Transverse colon (tissue), 4 donors: ENCODE data around the gene LOXL1.

ENCODE experiments used
- POLR2AphosphoS5 ChIP-seq, 3 donors: sonication (generic); formaldehyde crosslinking; IDR thresholded peaks; one replicate each; pipeline ENCODE4 v1.6.1; 2016; ENCODE audit warnings: antibody characterized with exemption in 3 of 3
- TF ChIP-seq, protein P1 (sequence below), 5 experiments: fragments of 200-600 bp in 3 of 5; fragments of 450-650 bp in 2 of 5; sonication (generic) in 3 of 5; IDR thresholded peaks; 1 replicate in 2 of 5; 2 replicates in 3 of 5; pipeline ENCODE4 v1.5.1; 2016 to 2017; ENCODE audit warnings: antibody characterized with exemption in 5 of 5, inconsistent platforms in 3 of 5, mild to moderate bottlenecking in 2 of 5, moderate library complexity in 1 of 5

DNA sequence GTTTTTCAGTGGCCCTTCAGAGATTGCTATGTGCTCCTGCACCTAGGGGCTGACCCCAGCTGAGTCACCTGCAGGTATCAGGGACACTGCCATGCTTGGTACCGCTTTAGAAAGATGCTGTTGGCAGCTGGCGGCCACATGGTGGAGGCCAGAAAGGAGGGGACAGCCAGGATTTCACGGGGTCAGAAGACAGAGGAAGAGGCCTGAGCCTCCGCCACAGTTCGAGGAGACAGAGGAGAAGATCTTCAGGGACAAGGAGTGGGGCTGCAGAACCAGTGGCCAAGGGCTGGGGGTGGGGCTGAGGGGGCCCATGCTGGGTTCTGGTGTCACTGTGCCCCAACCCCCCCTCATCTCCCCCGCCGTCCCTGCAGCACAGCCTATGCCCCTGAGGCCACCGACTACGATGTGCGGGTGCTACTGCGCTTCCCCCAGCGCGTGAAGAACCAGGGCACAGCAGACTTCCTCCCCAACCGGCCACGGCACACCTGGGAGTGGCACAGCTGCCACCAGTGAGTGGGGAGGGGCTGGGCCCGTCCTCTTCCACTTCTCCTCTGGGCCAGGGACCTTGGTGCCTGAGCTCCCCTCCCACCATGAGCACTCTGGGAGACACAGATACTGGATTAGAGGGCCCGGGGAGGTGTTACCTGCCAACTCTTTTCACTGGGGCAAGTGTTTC, 19.9 kb downstream of the LOXL1 start:
- TF ChIP-seq POLR2AphosphoS5 (IDR thresholded peaks at IDR 0.05): no peak
- TF ChIP-seq, protein P1, sequence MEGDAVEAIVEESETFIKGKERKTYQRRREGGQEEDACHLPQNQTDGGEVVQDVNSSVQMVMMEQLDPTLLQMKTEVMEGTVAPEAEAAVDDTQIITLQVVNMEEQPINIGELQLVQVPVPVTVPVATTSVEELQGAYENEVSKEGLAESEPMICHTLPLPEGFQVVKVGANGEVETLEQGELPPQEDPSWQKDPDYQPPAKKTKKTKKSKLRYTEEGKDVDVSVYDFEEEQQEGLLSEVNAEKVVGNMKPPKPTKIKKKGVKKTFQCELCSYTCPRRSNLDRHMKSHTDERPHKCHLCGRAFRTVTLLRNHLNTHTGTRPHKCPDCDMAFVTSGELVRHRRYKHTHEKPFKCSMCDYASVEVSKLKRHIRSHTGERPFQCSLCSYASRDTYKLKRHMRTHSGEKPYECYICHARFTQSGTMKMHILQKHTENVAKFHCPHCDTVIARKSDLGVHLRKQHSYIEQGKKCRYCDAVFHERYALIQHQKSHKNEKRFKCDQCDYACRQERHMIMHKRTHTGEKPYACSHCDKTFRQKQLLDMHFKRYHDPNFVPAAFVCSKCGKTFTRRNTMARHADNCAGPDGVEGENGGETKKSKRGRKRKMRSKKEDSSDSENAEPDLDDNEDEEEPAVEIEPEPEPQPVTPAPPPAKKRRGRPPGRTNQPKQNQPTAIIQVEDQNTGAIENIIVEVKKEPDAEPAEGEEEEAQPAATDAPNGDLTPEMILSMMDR (IDR thresholded peaks at IDR 0.05): no peak
